ENCODE measurements around the gene PDZD2. TPM values are rescaled to one million over a fixed set of nuclear protein-coding genes. Genes with fewer than 3 reads are reported as not detected.

Gene PDZD2
- total and polyA plus RNA-seq, 2 donors (not counting 3 experiments of a cell fraction or from before 2014, with no cell fraction given) = 0.66 to 6.9 TPM

GRCh38 chr5:31607546-31607945 lies 31.4 kb upstream of the PDZD2 start:
- H2AFZ ChIP-seq (ENCODE audit: low read depth, low read length) = no peak overlapping the region
- H3K9me1 ChIP-seq (replicated peaks; ENCODE audit: control insufficient read depth, extremely low read depth, insufficient read depth, low read length) = no peaks in the 10 kb centered on the region
- ChIA-PET CTCF (interaction anchor here (1.1 kb wide), 1 partner anchor 8 kb away, joined by 3 read pairs; no protein-coding TSS in a partner anchor), POLR2A (no interaction called here)
- no peak for DNase-seq (ENCODE audit: low read depth, low spot score)
- BruUV-seq (replicated peaks) = no TSS peak
- H3K36me3 ChIP-seq (ENCODE audit: control insufficient read depth in 2 of 2, extremely low read depth in 1 of 2, insufficient read depth in 2 of 2, low read length in 2 of 2) = no peaks in the 10 kb centered on the region
- intact Hi-C loops (cut with micrococcal nuclease) = no loop called here
- no peak for FAIRE-seq
- no peak for TF ChIP-seq POLR2A (IDR thresholded peaks at IDR 0.05; ENCODE audit: low read depth, low read length)
- H3K9me3 ChIP-seq (replicated peaks; ENCODE audit: control insufficient read depth, insufficient read depth, low read length) = no peaks in the 10 kb centered on the region
- H3K79me2 ChIP-seq (ENCODE audit: control insufficient read depth, insufficient read depth, low read length) = no peaks in the 10 kb centered on the region
- dilution Hi-C loops (cut with MboI; ENCODE audit: extremely low pct_ligation_motif_present, low sequenced_read_pairs) = no loop called here
- no peak overlapping the region for H3K4me3 ChIP-seq (replicated peaks in 1 of 3; ENCODE audit: insufficient read depth in 1 of 3, low read depth in 1 of 3, low read length in 3 of 3)
- H3K27ac ChIP-seq (ENCODE audit: insufficient read depth, low read depth, low read length) = no peak overlapping the region
- no peaks in the 10 kb centered on the region for H3K27me3 ChIP-seq (ENCODE audit: control insufficient read depth in 2 of 2, insufficient read depth in 2 of 2, low read length in 2 of 2)
- H3K4me1 ChIP-seq (ENCODE audit: control insufficient read depth, extremely low read depth, insufficient read depth, low read length) = no peaks in the 10 kb centered on the region
- H3K9ac ChIP-seq (replicated peaks; ENCODE audit: extremely low read depth, insufficient read depth, low read length) = no peak overlapping the region
- no peaks in the 10 kb centered on the region for H4K20me1 ChIP-seq (replicated peaks; ENCODE audit: control insufficient read depth, extremely low read depth, insufficient read depth, low read length)
- H3K4me2 ChIP-seq (ENCODE audit: insufficient read depth, low read length) = no peak overlapping the region

GRCh38 chr5:31611002-31611401 lies 27.9 kb upstream of the PDZD2 start:
- POLR2A ChIA-PET = no interaction called here
- Histone ChIP-seq H3K4me2 (ENCODE audit: insufficient read depth, low read length) (no peak overlapping the region), H3K4me1 (ENCODE audit: control insufficient read depth, extremely low read depth, insufficient read depth, low read length) (no peaks in the 10 kb centered on the region), H3K79me2 (ENCODE audit: control insufficient read depth, insufficient read depth, low read length) (no peaks in the 10 kb centered on the region), H2AFZ (ENCODE audit: low read depth, low read length) (no peak overlapping the region), H3K9me3 (replicated peaks; ENCODE audit: control insufficient read depth, insufficient read depth, low read length) (no peaks in the 10 kb centered on the region), H3K27me3 (ENCODE audit: control insufficient read depth in 2 of 2, insufficient read depth in 2 of 2, low read length in 2 of 2) (no peaks in the 10 kb centered on the region), H3K9ac (replicated peaks; ENCODE audit: extremely low read depth, insufficient read depth, low read length) (no peak overlapping the region), H3K27ac (ENCODE audit: insufficient read depth, low read depth, low read length) (no peak overlapping the region), H3K9me1 (replicated peaks; ENCODE audit: control insufficient read depth, extremely low read depth, insufficient read depth, low read length) (no peaks in the 10 kb centered on the region), H4K20me1 (replicated peaks; ENCODE audit: control insufficient read depth, extremely low read depth, insufficient read depth, low read length) (no peaks in the 10 kb centered on the region), H3K4me3 (replicated peaks in 1 of 3; ENCODE audit: insufficient read depth in 1 of 3, low read depth in 1 of 3, low read length in 3 of 3) (no peak overlapping the region), H3K36me3 (ENCODE audit: control insufficient read depth in 2 of 2, extremely low read depth in 1 of 2, insufficient read depth in 2 of 2, low read length in 2 of 2) (no peaks in the 10 kb centered on the region)
- CTCF ChIA-PET = interaction anchor here (1.7 kb wide), 1 partner anchor 482 kb away, joined by 5 read pairs; no protein-coding TSS in a partner anchor
- DNase-seq (ENCODE audit: low read depth, low spot score) (no peak), FAIRE-seq (no peak)
- intact Hi-C loops (cut with micrococcal nuclease) (no loop called here), dilution Hi-C loops (cut with MboI; ENCODE audit: extremely low pct_ligation_motif_present, low sequenced_read_pairs) (no loop called here)
- no TSS peak for BruUV-seq (replicated peaks)
- TF ChIP-seq EZH2 (IDR thresholded peaks at IDR 0.05; ENCODE audit: borderline replicate concordance, low read depth, low read length, severe bottlenecking) = no peak
- TF ChIP-seq POLR2A (IDR thresholded peaks at IDR 0.05; ENCODE audit: low read depth, low read length) = no peak
- no peak for TF ChIP-seq POLR2AphosphoS5 (IDR thresholded peaks at IDR 0.05; ENCODE audit: insufficient read depth, low read depth, low read length)
- TF ChIP-seq MYC (IDR thresholded peaks at IDR 0.05; ENCODE audit: low read depth, low read length) = no peak
- TF ChIP-seq MAX (IDR thresholded peaks at IDR 0.05; ENCODE audit: insufficient read depth, insufficient read length) = no peak
- no peak for TF ChIP-seq JUN (IDR thresholded peaks at IDR 0.05; ENCODE audit: borderline replicate concordance, insufficient read depth, insufficient read length, low read depth)
- no peak for TF ChIP-seq CTCF (IDR thresholded peaks at IDR 0.05; ENCODE audit: extremely low read depth in 1 of 2, insufficient read depth in 1 of 2, low read depth in 1 of 2, low read length in 2 of 2)
- no peak for TF ChIP-seq FOS (IDR thresholded peaks at IDR 0.05; ENCODE audit: borderline replicate concordance, insufficient read depth, low read length)
- TF ChIP-seq GATA2 (IDR thresholded peaks at IDR 0.05; ENCODE audit: insufficient read depth, insufficient read length, low read depth, low read length) = no peak

Measured in endothelial cell of umbilical vein (primary cell).